Activated CD4-positive, alpha-beta T cell treated with anti-CD3 and anti-CD28 coated beads for 24 hours (primary cell): Measurements from ENCODE around the gene WDR48.

Experiments used
- DNase-seq, 2 donors: peaks; one replicate each; pipeline ENCODE4 v3.0.0-alpha.2; 2020; ENCODE audit warnings: low read depth in 2 of 2

The WDR48 gene

GRCh38 chr3:39101022-39101689, 49.3 kb downstream of the WDR48 start:
- peak in 1 of 2 donors; percentile 36 for DNase-seq

GRCh38 chr3:39102504-39103323, 50.9 kb downstream of the WDR48 start:
- no peak for DNase-seq

GRCh38 chr3:39103324-39103693, 51.5 kb downstream of the WDR48 start:
- DNase-seq: no peak

GRCh38 chr3:39103791-39104552, 52.2 kb downstream of the WDR48 start:
- DNase-seq: no peak

- no peak for DNase-seq
Measured at GRCh38 chr3:39104961-39105686, 53.3 kb downstream of the WDR48 start.

- DNase-seq: no peak
Measured at GRCh38 chr3:39105687-39106063, 53.9 kb downstream of the WDR48 start.

GRCh38 chr3:39106281-39106811, 54.5 kb downstream of the WDR48 start:
- no peak for DNase-seq

GRCh38 chr3:39106851-39107387, 55.1 kb downstream of the WDR48 start:
- DNase-seq: no peak

GRCh38 chr3:39107388-39108199, 55.8 kb downstream of the WDR48 start, which contains the start of the genes GORASP1 and TTC21A:
Gene GORASP1 (minus strand): TSS chr3:39107627. CDS start chr3:39107541, 86 bp downstream.
Gene TTC21A (plus strand): TSS chr3:39107680. CDS start chr3:39107838, 158 bp downstream.
- DNase-seq: peak; percentile 45 to 62

- no peak for DNase-seq
Measured at GRCh38 chr3:39108200-39108710, 56.4 kb downstream of the WDR48 start.

GRCh38 chr3:39109086-39109485, 57.3 kb downstream of the WDR48 start:
- DNase-seq: no peak

GRCh38 chr3:39110041-39110639, 58.3 kb downstream of the WDR48 start:
- DNase-seq: no peak

- DNase-seq: no peak
Measured at GRCh38 chr3:39112113-39112512, 60.3 kb downstream of the WDR48 start.

- no peak for DNase-seq
Measured at GRCh38 chr3:39112535-39112934, 60.7 kb downstream of the WDR48 start.

- no peak for DNase-seq
Measured at GRCh38 chr3:39113291-39113690, 61.5 kb downstream of the WDR48 start.

- DNase-seq: no peak
Measured at GRCh38 chr3:39114456-39114855, 62.6 kb downstream of the WDR48 start.

- no peak for DNase-seq
Measured at GRCh38 chr3:39115870-39116269, 64.1 kb downstream of the WDR48 start.

- DNase-seq: no peak
Measured at GRCh38 chr3:39118079-39118478, 66.3 kb downstream of the WDR48 start.

- no peak for DNase-seq
Measured at GRCh38 chr3:39118931-39119660, 67.3 kb downstream of the WDR48 start.
